ENCODE measurements around the gene LRRN3.

DNA sequence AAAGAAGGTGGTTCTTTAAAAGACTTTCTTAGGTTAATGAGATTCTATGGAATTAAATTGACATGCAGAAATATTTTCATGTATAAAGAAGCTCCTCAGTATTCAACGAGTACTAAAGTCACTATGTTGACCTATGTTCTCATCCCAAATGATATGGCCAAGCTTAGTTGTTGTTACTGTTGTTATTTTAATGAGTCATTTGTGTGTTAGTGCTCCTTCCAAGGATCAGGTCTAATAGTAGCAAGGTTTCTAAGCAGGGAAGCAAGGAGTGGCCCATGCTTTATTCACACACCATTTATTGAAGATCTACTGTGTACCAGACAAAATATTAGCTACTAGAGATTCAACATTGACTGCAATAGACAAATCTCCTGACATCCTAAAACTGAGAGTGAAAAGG lies 41.9 kb downstream of the LRRN3 start:
- TF ChIP-seq, protein P1, sequence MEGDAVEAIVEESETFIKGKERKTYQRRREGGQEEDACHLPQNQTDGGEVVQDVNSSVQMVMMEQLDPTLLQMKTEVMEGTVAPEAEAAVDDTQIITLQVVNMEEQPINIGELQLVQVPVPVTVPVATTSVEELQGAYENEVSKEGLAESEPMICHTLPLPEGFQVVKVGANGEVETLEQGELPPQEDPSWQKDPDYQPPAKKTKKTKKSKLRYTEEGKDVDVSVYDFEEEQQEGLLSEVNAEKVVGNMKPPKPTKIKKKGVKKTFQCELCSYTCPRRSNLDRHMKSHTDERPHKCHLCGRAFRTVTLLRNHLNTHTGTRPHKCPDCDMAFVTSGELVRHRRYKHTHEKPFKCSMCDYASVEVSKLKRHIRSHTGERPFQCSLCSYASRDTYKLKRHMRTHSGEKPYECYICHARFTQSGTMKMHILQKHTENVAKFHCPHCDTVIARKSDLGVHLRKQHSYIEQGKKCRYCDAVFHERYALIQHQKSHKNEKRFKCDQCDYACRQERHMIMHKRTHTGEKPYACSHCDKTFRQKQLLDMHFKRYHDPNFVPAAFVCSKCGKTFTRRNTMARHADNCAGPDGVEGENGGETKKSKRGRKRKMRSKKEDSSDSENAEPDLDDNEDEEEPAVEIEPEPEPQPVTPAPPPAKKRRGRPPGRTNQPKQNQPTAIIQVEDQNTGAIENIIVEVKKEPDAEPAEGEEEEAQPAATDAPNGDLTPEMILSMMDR (IDR thresholded peaks at IDR 0.05), result no peak
- TF ChIP-seq POLR2A (IDR thresholded peaks at IDR 0.05), result no peak
